DND-41 (cell line): ENCODE data around the gene CLCN2.

Experiments
- ATAC-seq: fragments of 200-7000 bp; cut with Tn5 transposase; 3 replicates; pipeline ENCODE4 v1.9.1; 2021; ENCODE audit warnings: low read depth; ENCODE audit not compliant: insufficient read depth
- DNase-seq: peaks from one replicate; pipeline ENCODE4 v3.0.0-alpha.2; 2020
- H2AFZ ChIP-seq: 2 replicates; pipeline ENCODE4 v1.6.0; 2012; ENCODE audit warnings: low read depth, low read length
- H3K27ac ChIP-seq: 2 replicates; pipeline ENCODE4 v1.5.1; 2012; ENCODE audit warnings: low read length, inconsistent platforms
- H3K27me3 ChIP-seq: fragments of 200-600 bp; sonication (generic); 2 replicates; pipeline ENCODE4 v1.6.0; 2012; ENCODE audit warnings: low read length, mild to moderate bottlenecking, inconsistent platforms; ENCODE audit not compliant: insufficient read depth, poor library complexity
- H3K36me3 ChIP-seq: 2 replicates; pipeline ENCODE4 v1.5.1; 2012; ENCODE audit warnings: low read length, inconsistent platforms; ENCODE audit not compliant: insufficient read depth
- H3K4me1 ChIP-seq: 2 replicates; pipeline ENCODE4 v1.5.1; 2012; ENCODE audit warnings: mild to moderate bottlenecking, low read length; ENCODE audit not compliant: insufficient read depth
- H3K4me2 ChIP-seq: 2 replicates; pipeline ENCODE4 v1.6.0; 2012; ENCODE audit warnings: mild to moderate bottlenecking, moderate library complexity, low read length, inconsistent platforms; ENCODE audit not compliant: insufficient read depth
- H3K4me3 ChIP-seq, 2 experiments: fragments of 200-600 bp in 1 of 2; shearing (Covaris generic) in 1 of 2; 2 replicates each; pipeline ENCODE4 v1.5.1; 2012 to 2016; ENCODE audit warnings: inconsistent platforms in 2 of 2, low read length in 2 of 2, mild to moderate bottlenecking in 2 of 2, low read depth in 1 of 2, moderate library complexity in 1 of 2
- H3K79me2 ChIP-seq: 2 replicates; pipeline ENCODE4 v1.6.0; 2012; ENCODE audit warnings: low read length, inconsistent platforms; ENCODE audit not compliant: insufficient read depth
- H3K9ac ChIP-seq: 2 replicates; pipeline ENCODE4 v1.6.0; 2012; ENCODE audit warnings: low read depth, mild to moderate bottlenecking, inconsistent platforms, low read length, moderate library complexity
- H3K9me3 ChIP-seq: 2 replicates; pipeline ENCODE4 v1.5.1; 2012; ENCODE audit warnings: low read length, moderate library complexity, mild to moderate bottlenecking, inconsistent platforms; ENCODE audit not compliant: insufficient read depth, severe bottlenecking
- H4K20me1 ChIP-seq: 2 replicates; pipeline ENCODE4 v1.6.0; 2012; ENCODE audit warnings: low read length; ENCODE audit not compliant: insufficient read depth
- EZH2 ChIP-seq: IDR thresholded peaks from 3 replicates; pipeline ENCODE4 v1.6.1; 2012; ENCODE audit warnings: borderline replicate concordance, low read depth, mild to moderate bottlenecking, moderate library complexity, low read length, inconsistent platforms; ENCODE audit not compliant: severe bottlenecking
- TF ChIP-seq, protein P1 (sequence below): IDR thresholded peaks from 2 replicates; pipeline ENCODE4 v1.5.1; 2012; ENCODE audit warnings: borderline replicate concordance, low read length, moderate library complexity, mild to moderate bottlenecking; ENCODE audit not compliant: poor library complexity, severe bottlenecking; ENCODE audit errors: extremely low read depth

Gene CLCN2

DNA sequence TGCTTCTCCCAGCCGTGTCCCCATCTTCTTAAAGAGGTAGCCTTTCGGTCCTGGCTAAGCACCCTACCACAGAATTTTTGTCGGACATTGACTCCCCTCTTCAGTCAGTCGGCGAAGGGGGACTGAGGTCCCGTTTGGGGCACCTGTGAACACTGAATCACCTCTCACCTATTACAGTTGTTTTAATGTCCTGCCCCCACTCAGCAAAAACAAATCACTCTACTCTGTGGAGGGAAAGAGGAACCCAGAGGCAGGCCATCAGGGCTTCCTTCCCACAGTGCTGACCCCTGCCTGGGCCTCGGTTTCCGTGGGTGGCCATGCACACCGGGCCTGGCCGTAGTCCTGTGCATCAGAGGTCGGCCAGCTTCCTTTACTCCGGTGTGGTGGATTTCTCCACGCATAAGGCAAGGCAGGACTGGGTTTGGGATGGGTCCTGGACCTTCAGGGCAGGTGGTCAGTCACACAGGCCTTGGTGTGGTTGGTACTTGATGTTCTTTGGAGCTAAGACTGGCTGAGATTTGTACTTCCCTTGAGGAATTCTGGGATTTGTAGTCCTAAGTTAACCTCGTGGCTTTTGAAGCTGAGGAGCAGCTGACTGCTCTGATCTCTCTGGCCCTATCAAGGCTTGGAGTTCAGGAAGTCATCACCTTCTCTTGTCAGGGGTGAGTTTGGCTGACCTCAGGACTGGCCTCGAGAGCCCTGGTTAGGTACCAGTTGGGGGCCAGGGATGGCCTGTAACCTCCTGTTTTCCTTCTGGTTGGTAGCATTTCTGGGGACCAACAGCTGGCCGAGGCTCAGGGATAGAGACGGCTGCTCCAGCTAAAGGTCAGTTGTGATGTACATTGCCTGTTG, 24.6 kb downstream of the CLCN2 start:
- Histone ChIP-seq H3K27me3 (no peaks in the 10 kb centered on the region), H2AFZ (no peak overlapping the region), H3K9me3 (no peaks in the 10 kb centered on the region), H3K4me1 (peaks cover 26% of the 10 kb centered on the region), H4K20me1 (peaks cover 47% of the 10 kb centered on the region), H3K4me3 (peak overlapping the region; percentile 20 to 56; a peak in 3 of 4 replicates), H3K9ac (peak overlapping the region; percentile 50), H3K4me2 (peak overlapping the region; percentile 68), H3K36me3 (peaks cover 37% of the 10 kb centered on the region), H3K27ac (peak overlapping the region; percentile 46), H3K79me2 (peaks cover 11% of the 10 kb centered on the region)
- ATAC-seq (0 out of 3 replicates have a peak, but pooled peaks have one; percentile 6), DNase-seq (no peak)
- TF ChIP-seq, protein P1, sequence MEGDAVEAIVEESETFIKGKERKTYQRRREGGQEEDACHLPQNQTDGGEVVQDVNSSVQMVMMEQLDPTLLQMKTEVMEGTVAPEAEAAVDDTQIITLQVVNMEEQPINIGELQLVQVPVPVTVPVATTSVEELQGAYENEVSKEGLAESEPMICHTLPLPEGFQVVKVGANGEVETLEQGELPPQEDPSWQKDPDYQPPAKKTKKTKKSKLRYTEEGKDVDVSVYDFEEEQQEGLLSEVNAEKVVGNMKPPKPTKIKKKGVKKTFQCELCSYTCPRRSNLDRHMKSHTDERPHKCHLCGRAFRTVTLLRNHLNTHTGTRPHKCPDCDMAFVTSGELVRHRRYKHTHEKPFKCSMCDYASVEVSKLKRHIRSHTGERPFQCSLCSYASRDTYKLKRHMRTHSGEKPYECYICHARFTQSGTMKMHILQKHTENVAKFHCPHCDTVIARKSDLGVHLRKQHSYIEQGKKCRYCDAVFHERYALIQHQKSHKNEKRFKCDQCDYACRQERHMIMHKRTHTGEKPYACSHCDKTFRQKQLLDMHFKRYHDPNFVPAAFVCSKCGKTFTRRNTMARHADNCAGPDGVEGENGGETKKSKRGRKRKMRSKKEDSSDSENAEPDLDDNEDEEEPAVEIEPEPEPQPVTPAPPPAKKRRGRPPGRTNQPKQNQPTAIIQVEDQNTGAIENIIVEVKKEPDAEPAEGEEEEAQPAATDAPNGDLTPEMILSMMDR, result no peak
- TF ChIP-seq EZH2, result no peak

DNA sequence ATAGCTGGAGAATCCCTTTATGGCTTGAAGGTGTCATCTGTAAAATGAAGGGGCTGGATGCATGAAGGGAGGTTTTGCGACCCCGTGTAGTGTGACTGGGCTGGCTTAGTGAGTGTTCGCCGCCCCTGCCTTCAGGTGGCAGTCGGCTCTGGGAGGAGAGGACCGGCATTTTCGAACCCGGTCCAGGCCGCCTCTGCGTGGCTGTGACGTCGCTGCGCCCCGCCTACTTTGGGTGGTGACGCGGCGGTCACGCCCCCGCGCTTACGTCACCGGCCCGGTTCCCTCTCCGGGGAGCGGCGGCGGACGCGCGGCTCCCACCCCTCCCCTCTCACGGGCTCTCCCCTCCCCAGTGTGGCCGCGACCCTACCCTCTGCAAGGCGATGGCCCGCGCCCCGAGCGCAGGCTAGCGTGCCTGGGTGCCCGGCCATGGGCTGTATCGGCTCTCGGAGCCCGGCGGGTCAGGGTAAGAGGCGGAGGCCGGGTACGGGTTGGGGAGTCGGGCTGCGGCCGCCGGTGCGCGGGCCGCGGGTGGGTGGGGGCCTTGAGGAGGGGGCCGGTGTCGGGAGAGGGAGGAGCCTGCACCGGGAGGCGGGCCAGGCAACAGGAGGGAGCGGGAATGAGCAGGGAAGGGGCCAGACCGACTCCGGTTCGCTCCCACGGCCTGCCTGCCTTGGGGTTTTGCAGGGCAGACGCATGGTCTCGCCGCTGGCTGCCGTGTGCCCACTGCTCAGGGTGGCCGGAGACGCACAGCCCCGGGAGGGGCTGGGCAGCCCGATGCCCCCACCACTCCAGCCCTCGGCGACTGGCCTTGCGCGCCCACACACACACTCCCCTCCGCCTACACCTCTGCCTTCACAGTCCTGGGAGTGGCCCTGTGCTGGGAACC, 25.5 kb downstream of the CLCN2 start:
- H3K4me2 ChIP-seq, result peak overlapping the region; percentile 68
- H3K4me3 ChIP-seq, result peak overlapping the region; percentile 20 to 56; a peak in 3 of 4 replicates
- peaks cover 19% of the 10 kb centered on the region for H3K4me1 ChIP-seq
- peak overlapping the region; percentile 46 for H3K27ac ChIP-seq
- DNase-seq (peak; percentile 80), ATAC-seq (peak; percentile 66)
- no peaks in the 10 kb centered on the region for H3K9me3 ChIP-seq
- peak overlapping the region; percentile 50 for H3K9ac ChIP-seq
- H3K79me2 ChIP-seq, result peaks cover 13% of the 10 kb centered on the region
- H3K36me3 ChIP-seq, result peaks cover 46% of the 10 kb centered on the region
- peaks cover 55% of the 10 kb centered on the region for H4K20me1 ChIP-seq
- H3K27me3 ChIP-seq, result no peaks in the 10 kb centered on the region
- TF ChIP-seq, protein P1, result no peak
- no peak for TF ChIP-seq EZH2
- peak overlapping the region; percentile 61 for H2AFZ ChIP-seq

DNA sequence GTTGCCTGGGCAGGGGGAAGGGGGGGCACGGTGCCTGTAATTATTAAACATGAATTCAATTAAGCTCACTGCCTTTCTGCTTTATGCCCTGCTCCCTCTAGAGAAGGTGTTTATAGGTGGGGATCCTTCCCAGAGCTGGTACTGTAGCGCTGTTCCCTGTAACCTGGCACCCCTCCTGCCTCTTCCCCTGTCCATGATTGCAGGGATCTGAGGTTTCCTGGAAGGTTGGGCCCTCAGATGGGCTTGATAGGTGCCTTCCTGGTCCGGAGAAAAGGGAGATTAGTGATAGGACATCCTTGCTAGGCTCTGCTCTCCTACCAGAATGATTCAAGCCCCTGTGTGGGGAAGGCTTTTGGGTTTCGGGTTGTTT, 26.1 kb downstream of the CLCN2 start:
- Histone ChIP-seq H3K4me1 (peaks cover 16% of the 10 kb centered on the region), H3K4me2 (peak overlapping the region; percentile 68), H2AFZ (no peak overlapping the region; the same call in 1 of the 2 replicates), H3K79me2 (peaks cover 13% of the 10 kb centered on the region), H3K27ac (no peak overlapping the region; the same call in 1 of the 2 replicates), H3K4me3 (peak overlapping the region in 1 of 2 experiments; percentile 56; a peak in 2 of 4 replicates), H3K27me3 (no peaks in the 10 kb centered on the region), H3K36me3 (peaks cover 50% of the 10 kb centered on the region), H3K9ac (peak overlapping the region; percentile 50; the same call in 1 of the 2 replicates), H4K20me1 (peaks cover 57% of the 10 kb centered on the region), H3K9me3 (no peaks in the 10 kb centered on the region)
- TF ChIP-seq, protein P1, result no peak
- no peak for TF ChIP-seq EZH2
- ATAC-seq (peak; percentile 22), DNase-seq (no peak)
